Natural killer cell (primary cell): Measurements from ENCODE around the gene USHBP1. TPM values are rescaled to one million over a fixed set of nuclear protein-coding genes. Genes with fewer than 3 reads are reported as not detected.

ENCODE experiments used
- ATAC-seq, 3 donors: fragments of 150-1000 bp in 2 of 3; fragments of 200-7000 bp in 1 of 3; cut with Tn5 transposase; 1 replicate in 1 of 3; 2 replicates in 2 of 3; pipeline ENCODE4 v1.10.0; 2021; ENCODE audit warnings: mild to moderate bottlenecking in 2 of 3, moderate library complexity in 2 of 3
- DNase-seq, 2 donors: peaks; one replicate each; pipeline versions ENCODE4 v3.0.0 to v3.0.0-alpha.2; 2013 to 2021; ENCODE audit warnings: mixed read lengths in 1 of 2
- H3K27ac ChIP-seq: one replicate; pipeline ENCODE4 v1.5.1; 2013; ENCODE audit warnings: mild to moderate bottlenecking, low read length
- H3K27me3 ChIP-seq: one replicate; pipeline ENCODE4 v1.6.1; 2013; ENCODE audit warnings: low read length; ENCODE audit not compliant: control insufficient read depth, insufficient read depth
- H3K36me3 ChIP-seq: one replicate; pipeline ENCODE4 v1.6.1; 2013; ENCODE audit warnings: low read length; ENCODE audit not compliant: control insufficient read depth, insufficient read depth
- H3K4me1 ChIP-seq: one replicate; pipeline ENCODE4 v1.6.1; 2013; ENCODE audit warnings: low read length; ENCODE audit not compliant: control insufficient read depth, insufficient read depth
- H3K4me3 ChIP-seq: one replicate; pipeline ENCODE4 v1.5.1; 2013; ENCODE audit warnings: low read length
- H3K9me3 ChIP-seq: one replicate; pipeline ENCODE4 v1.6.1; 2013; ENCODE audit warnings: low read length; ENCODE audit not compliant: control insufficient read depth, insufficient read depth
- H3K27ac Mint-ChIP-seq, 2 donors: one replicate each; pipeline ENCODE4 v1.8.0; 2022; ENCODE audit warnings: mild to moderate bottlenecking in 2 of 2, mixed read lengths in 2 of 2, moderate library complexity in 1 of 2
- H3K27me3 Mint-ChIP-seq, 2 donors: one replicate each; pipeline ENCODE4 v1.8.0; 2022; ENCODE audit warnings: low read depth in 2 of 2, mixed read lengths in 2 of 2
- H3K36me3 Mint-ChIP-seq: one replicate; pipeline ENCODE4 v1.8.0; 2022; ENCODE audit warnings: mixed read lengths
- H3K4me1 Mint-ChIP-seq, 2 donors: one replicate each; pipeline ENCODE4 v1.8.0; 2022; ENCODE audit warnings: mixed read lengths in 2 of 2
- H3K4me3 Mint-ChIP-seq: one replicate; pipeline ENCODE4 v1.8.0; 2022; ENCODE audit warnings: mild to moderate bottlenecking, moderate library complexity, mixed read lengths
- H3K9me3 Mint-ChIP-seq, 2 donors: one replicate each; pipeline ENCODE4 v1.8.0; 2022; ENCODE audit warnings: mixed read lengths in 2 of 2
- WGBS: methylation state at CpG from one replicate; pipeline ENCODE4 v1.1.7; 2013; ENCODE audit warnings: missing lambda C conversion rate; ENCODE audit not compliant: insufficient coverage; 5-methylcytosine and 5-hydroxymethylcytosine counted together
- intact Hi-C: fragments of 100-400 bp; cut with micrococcal nuclease; formaldehyde crosslinking; loops from one replicate; pipeline ENCODE4 v1.14.2; 2022
- total RNA-seq, 4 donors: library from RNA; stranded (reverse); fragments of 120-200 nt in 1 of 4; gene quantifications; one replicate each; pipeline versions ENCODE4 v1.2.3 to v1.2.4, GENCODE V29; 2013 to 2022
- TF ChIP-seq, protein P1 (sequence below): fragments of 200-600 bp; IDR thresholded peaks from one replicate; pipeline ENCODE4 v1.8.0; 2022; ENCODE audit warnings: antibody characterized with exemption

USHBP1 gene
- total RNA-seq, 3 donors from 2014 or later (not counting 1 experiment from before 2014, with no cell fraction given): not detected

DNA sequence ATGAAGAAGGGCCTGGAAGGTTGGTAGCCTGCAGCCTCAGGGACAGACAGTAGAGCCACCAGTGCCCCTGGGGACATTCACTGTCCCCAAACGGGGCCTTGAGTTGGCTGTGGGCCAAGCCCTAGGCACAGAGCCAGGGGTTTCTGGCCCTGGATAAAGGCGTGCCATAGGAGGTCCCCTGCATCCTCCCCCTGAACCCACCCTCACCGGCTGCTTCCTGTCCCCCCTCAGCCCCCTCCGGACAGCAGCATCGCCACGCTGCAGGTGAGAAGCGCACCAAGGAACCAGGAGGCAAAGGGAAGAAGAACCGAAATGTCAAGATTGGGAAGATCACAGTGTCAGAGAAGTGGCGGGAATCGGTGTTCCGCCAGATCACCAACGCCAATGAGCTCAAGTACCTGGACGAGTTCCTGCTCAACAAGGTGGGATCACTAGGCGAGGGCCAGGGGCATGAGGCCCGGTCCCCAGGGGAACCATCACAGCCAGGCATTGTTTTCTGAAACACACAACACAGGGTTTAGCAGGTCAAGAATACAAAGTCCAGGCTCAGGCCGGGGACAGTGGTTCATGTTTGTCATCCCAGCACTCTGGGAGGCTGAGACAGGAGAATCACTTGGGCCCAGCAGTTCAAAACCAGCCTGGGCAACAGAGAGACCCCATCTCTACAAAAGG, 64.0 kb downstream of the USHBP1 start:
- DNase-seq: no peak
- Histone ChIP-seq H3K27me3 (no peaks in the 10 kb centered on the region), H3K27ac (no peak overlapping the region), H3K36me3 (peaks cover 73% of the 10 kb centered on the region), H3K4me3 (no peak overlapping the region), H3K9me3 (no peaks in the 10 kb centered on the region), H3K4me1 (no peaks in the 10 kb centered on the region)
- Mint-ChIP-seq H3K9me3 (no peaks in the 10 kb centered on the region), H3K4me3 (no peak overlapping the region), H3K4me1 (peaks cover 0 to 11% of the 10 kb centered on the region in 2 donors), H3K27me3 (no peaks in the 10 kb centered on the region), H3K27ac (no peak overlapping the region), H3K36me3 (no peaks in the 10 kb centered on the region)
- TF ChIP-seq, protein P1, sequence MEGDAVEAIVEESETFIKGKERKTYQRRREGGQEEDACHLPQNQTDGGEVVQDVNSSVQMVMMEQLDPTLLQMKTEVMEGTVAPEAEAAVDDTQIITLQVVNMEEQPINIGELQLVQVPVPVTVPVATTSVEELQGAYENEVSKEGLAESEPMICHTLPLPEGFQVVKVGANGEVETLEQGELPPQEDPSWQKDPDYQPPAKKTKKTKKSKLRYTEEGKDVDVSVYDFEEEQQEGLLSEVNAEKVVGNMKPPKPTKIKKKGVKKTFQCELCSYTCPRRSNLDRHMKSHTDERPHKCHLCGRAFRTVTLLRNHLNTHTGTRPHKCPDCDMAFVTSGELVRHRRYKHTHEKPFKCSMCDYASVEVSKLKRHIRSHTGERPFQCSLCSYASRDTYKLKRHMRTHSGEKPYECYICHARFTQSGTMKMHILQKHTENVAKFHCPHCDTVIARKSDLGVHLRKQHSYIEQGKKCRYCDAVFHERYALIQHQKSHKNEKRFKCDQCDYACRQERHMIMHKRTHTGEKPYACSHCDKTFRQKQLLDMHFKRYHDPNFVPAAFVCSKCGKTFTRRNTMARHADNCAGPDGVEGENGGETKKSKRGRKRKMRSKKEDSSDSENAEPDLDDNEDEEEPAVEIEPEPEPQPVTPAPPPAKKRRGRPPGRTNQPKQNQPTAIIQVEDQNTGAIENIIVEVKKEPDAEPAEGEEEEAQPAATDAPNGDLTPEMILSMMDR: no peak
- 90% methylated on average over 16 of the region's 16 CpGs for WGBS
- ATAC-seq: no peak
- intact Hi-C loops: no loop called here

Other genes with a start within 250 kb of the USHBP1 start
- 1 to 10 TPM; 3.6 to 4.9 (median 4.7) TPM for gene CPAMD8, start 237.9 kb downstream of the USHBP1 start, total RNA-seq
- gene HAUS8, start 189.3 kb downstream of the USHBP1 start, total RNA-seq: 10 to 100 TPM; 10.3 to 13.5 (median 10.4) TPM
- gene MYO9B, start 189.0 kb downstream of the USHBP1 start, total RNA-seq: 100 to 1,000 TPM; 321 to 378 (median 365) TPM
- gene USE1, start 49.4 kb downstream of the USHBP1 start, total RNA-seq: 10 to 100 TPM; 16.4 to 21.1 (median 20.9) TPM
- 10 to 100 TPM; 28.1 to 39.1 (median 37.0) TPM for gene OCEL1, start 38.5 kb downstream of the USHBP1 start, total RNA-seq
- 1 to 10 TPM; 1.3 to 4.2 (median 1.8) TPM for gene NR2F6, start 18.8 kb downstream of the USHBP1 start, total RNA-seq
- 100 to 1,000 TPM; 106 to 127 (median 106) TPM for gene BABAM1, start 2.7 kb upstream of the USHBP1 start, total RNA-seq
- 1 to 10 TPM; 1.3 to 3.6 (median 2.0) TPM for gene ANKLE1, start 17.2 kb upstream of the USHBP1 start, total RNA-seq
- gene ABHD8, start 38.7 kb upstream of the USHBP1 start, total RNA-seq: 1 to 10 TPM; 7.5 to 10.0 (median 9.7) TPM
- 10 to 100 TPM; 26.9 to 40.8 (median 39.4) TPM for gene MRPL34, start 41.1 kb upstream of the USHBP1 start, total RNA-seq
- gene DDA1, start 44.8 kb upstream of the USHBP1 start, total RNA-seq: 10 to 100 TPM; 32.2 to 42.5 (median 37.7) TPM
- gene ANO8, start 70.1 kb upstream of the USHBP1 start, total RNA-seq: 10 to 100 TPM; 18.5 to 24.7 (median 19.1) TPM
- 10 to 100 TPM; 21.6 to 33.0 (median 27.7) TPM for gene GTPBP3, start 72.8 kb upstream of the USHBP1 start, total RNA-seq
- under 1 TPM in 2 of 3 donors, not detected in 1; 0.33 to 0.53 TPM for gene PLVAP, start 112.6 kb upstream of the USHBP1 start, total RNA-seq
- gene CCDC194, start 129.5 kb upstream of the USHBP1 start, total RNA-seq: 1 to 10 TPM in 2 of 3 donors, not detected in 1; 2.7 TPM
- 100 to 1,000 TPM in 2 of 3 donors, 10 to 100 TPM in 1; 84.8 to 106 (median 100) TPM for gene BST2, start 140.9 kb upstream of the USHBP1 start, total RNA-seq
- gene MVB12A, start 155.3 kb upstream of the USHBP1 start, total RNA-seq: 10 to 100 TPM; 28.4 to 30.1 (median 29.4) TPM
- gene TMEM221, start 183.9 kb upstream of the USHBP1 start, total RNA-seq: not detected
- not detected for gene NXNL1, start 196.2 kb upstream of the USHBP1 start, total RNA-seq
- 10 to 100 TPM; 12.9 to 26.2 (median 16.3) TPM for gene SLC27A1, start 205.8 kb upstream of the USHBP1 start, total RNA-seq
- gene PGLS, start 246.9 kb upstream of the USHBP1 start, total RNA-seq: 10 to 100 TPM; 52.9 to 58.1 (median 57.8) TPM